GM21737 (cell line): Measurements from ENCODE around the gene IFNA1.
"Not testable (repeated sequence)": the region's sequence is repeated elsewhere in the genome, so short reads cannot be mapped to it uniquely, and the experiment has no call there.

ENCODE experiments used
- ATAC-seq: cut with Tn5 transposase; IDR thresholded peaks from one replicate; pipeline ENCODE4 v1.9.1; 2021; ENCODE audit warnings: mild to moderate bottlenecking, moderate library complexity; ENCODE audit not compliant: unreplicated experiment

The IFNA1 gene

DNA sequence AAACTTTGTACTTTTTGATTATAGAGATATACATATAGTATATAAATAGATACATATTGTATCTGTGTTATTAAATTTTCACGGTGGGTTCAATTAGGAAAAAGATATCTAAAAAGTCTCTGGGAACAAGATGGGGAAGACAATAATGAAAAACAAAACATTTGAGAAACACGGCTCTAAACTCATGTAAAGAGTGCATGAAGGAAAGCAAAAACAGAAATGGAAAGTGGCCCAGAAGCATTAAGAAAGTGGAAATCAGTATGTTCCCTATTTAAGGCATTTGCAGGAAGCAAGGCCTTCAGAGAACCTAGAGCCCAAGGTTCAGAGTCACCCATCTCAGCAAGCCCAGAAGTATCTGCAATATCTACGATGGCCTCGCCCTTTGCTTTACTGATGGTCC, at the start of gene IFNA1:
Gene IFNA1, plus strand, starts transcription at position 301 of the 400 bp plus-strand sequence. Its CDS starts 69 bp downstream, at position 370.
- ATAC-seq, result no peak

DNA sequence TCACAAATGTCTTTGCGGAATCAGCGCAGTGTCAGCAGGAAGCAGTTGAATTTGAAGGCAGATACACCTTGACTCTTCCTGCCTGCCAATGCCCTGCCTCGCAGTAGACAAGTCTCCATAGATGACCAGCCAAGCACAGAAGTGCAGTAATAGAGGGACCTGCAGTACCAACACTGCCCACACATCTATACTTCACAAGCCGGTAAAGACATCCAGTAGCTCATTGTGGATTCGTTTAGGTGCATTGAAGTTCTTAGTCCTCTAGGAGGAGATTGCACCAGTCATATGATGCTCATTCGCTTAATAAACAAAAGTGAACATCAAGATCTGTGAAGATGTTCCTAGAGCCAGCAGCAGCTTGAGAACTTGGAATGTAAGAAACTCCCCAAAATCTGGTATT, 48.0 kb upstream of the IFNA1 start:
- peak; percentile 80 for ATAC-seq

DNA sequence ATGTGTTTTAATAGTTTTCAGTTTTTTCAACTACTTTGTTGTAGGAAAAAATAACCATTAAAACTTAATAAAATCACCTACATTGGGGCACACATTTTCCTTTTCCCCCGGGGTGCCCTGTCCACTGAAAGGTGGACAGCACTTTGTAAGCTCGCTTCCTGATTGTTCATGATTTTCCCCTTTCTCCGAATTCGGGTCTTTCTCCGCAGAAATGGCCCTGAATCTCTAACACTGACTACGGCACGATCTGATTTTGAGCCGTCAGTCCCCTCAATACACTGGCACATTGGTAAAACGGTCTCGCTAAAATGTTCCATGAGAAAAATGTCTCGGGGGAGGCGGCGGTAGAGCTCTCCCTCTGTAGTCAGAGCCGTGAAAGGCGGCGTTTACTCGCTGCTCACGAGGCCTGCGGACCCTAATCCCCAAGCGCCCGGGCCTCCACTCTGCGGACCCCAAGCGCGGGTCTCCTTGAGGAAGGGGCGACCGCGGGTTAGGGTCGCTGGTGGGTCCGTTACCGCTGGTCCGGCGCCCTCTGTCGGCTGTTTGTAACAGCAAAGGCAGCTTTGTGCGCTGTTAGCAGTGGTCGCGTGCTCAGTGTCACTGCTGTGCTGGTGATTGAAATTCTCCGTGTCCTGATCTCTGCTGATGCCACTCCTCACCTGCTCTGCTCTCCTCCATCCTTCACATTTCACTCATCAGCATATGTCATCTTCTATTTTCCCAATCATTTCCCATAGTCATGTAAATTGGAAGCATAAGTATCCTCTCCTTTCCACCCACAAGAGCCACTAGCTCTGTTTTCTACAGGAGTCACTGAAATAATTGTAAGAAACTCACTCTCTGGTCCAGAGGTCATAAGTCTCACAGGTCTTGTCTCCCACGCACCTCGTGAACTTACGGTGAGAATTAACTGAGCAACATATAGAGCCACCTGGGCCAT, 44.2 kb upstream of the IFNA1 start:
- ATAC-seq, result peak; percentile 78

DNA sequence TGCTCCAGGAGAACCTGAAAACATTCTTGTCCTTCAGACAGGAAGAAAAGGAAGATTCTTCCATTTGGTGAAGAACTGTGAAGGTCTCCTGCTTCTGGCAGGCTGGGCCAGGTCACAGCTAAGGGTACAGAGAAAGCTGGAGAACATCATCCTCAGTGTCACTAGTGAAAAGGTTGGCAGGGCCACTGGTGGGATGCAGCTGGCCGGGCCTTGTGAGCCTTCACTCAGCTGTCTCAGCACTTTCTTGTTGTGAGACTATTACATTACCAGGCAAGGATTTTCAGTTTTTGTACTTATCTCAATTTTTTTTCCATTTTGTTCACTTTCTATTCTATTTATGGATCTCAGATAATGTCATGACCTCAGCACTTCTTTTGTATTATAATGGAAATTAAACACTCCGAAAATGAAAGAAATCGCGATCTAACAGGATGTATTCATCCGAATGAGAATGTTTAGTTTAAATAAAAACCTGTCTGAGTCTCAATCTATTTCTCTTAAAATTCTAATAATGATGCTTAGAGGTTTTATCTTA, 41.2 kb upstream of the IFNA1 start:
- ATAC-seq, result no peak

DNA sequence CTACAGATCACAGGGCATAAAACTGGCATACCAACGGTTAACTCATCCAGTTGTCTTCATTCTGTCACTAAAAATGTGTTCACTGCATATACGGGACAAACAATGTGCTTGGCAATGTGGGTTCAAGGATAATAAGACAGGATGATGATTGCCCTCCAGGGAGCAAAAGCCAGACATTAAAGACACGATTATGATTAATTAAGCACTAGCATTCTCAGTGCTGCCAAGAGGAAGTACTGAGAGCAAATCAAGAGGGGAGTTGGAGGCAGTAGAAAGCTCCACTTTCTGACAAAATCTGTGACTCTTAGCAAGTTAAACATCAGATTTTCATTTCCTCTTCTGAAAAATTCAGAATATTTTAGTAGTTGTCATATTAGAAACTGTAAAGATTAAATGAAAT, 40.3 kb upstream of the IFNA1 start:
- no peak for ATAC-seq

DNA sequence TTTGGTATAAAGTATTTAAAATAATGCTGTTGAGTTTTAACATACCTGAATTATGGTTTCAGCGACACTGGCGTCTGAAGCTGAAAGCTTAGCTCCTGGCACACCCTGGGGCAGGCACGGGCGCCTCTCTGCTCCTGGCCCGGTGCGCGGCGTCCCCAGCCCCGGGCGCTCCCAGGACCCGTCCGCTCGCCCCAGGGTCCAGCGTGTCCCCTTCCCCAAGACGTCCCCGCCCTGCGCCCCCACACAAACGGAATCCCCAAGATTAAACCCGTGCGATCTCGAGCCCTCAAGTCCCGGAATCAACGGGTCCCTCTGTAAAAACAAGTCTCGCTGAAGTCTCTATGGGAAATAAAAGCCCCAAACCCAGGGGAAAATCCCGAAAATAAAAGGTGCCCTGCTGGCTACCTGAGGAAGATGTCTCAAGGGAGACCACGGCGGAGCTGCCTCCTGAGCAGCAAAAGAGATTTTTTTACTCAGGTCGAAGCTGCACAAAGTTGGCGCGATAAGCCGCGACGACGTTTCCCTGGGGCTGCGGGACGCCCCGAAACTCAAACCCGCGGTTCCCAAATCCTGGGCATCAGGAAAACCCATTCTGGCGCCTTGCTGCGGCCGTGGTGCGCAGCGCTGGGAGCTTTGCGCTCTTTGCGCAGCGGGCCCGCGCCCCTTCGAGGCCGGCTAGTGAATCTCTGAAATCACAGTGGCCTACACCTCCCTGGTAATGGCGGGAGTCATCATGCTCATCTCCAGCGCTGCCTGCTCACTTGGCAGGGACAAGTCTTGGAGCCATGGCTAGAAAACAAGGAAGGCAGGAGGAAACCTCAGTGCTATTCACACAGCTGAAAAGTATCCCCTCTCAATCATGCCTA, 37.6 kb upstream of the IFNA1 start:
- no peak for ATAC-seq

DNA sequence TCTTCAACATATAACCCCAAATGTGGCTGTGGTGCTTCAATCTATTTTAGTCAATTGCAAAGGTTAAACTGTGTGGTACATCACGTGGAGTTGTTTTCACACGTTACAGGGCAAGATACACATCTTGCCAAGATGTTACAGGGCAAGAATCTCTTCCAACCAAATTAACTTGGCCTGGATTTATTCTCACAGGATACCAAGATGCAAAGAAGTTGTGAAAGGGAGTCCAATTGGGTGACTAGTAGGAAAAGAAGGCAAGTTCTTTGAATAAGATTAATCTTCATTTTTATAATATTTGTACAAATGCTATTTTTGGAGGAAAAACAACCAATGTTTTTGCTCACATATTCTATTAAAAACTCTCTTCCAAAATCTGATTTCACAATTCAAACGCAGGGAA, 36.1 kb upstream of the IFNA1 start:
- no peak for ATAC-seq

DNA sequence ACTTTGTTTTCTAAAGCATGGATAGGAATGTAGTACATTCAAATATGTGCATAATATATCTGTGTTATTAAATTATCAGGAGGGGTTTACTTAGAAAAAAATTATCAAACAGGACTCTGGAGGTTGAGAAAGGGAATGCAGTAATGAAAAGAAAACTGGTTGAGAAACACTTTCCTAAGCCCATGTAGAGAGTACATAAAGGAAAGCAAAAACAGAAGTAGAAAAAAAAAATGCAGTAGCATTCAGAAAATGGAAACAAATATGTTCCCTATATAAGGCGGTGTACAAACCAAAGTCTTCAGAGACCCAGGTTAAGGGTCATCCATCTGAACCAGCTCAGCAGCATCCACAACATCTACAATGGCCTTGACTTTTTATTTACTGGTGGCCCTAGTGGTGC, 31.4 kb upstream of the IFNA1 start, which contains the start of gene IFNA8:
Gene IFNA8, plus strand, starts transcription at position 301 of the 400 bp plus-strand sequence. Its CDS starts 60 bp downstream, at position 361.
- ATAC-seq, result no peak

DNA sequence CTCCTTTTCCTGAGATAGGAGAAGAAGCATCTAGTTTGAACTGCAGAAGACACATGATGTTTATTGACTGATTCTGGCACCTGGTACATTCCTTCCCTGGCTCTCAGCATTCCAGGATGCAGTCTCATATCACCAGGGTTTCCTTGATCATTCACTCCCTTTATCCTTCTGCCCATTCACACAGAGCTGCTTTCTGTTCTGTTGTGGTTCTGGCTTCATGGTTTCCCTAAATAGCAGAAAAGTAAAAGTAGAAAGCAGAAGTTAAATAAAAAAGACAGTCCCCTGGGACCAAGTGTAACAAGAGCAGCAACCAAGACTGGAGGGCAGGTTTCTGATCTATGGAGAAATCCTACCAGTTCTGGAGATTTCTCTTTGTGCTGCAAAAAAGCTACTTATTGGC, 28.1 kb upstream of the IFNA1 start:
- peak; percentile 69 for ATAC-seq

DNA sequence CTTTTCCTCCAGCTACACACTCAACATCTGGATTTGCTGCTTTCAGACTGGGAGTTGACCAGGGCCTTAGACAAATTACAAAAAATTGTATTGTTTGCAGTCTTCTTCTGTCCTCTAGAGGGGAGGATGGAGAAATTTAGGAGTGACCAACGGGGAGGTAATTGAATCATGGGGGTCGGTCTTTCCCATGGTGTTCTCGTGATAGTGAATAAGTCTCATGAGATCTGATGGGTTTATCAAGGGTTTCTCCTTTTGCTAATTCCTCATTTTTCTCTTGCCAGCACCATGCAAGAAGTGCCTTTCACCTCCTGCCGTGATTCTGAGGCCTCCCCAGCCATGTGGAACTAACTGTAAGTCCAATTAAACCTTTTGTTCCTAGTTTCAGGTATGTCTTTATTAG, 27.1 kb upstream of the IFNA1 start:
- ATAC-seq, result no peak

DNA sequence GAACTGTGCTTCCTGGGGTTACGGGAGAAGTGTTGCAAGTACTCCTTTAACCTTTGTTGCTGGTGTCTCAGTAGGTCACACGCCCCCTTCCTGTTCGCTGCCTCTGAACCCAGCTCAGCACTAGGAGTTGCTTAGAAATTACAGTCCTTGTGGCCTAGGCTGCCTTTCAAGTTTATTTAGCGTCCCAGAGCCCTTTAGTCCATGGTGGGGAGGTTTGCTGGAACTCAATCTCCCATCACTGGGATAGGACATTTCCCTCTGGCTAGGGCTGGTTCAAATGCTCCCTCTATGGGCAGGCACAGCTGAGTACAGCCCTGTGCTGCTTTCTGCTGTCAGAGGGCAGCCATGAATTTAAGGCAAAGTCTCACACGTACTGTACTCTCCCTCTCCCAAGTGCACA, 26.6 kb upstream of the IFNA1 start:
- no peak for ATAC-seq

DNA sequence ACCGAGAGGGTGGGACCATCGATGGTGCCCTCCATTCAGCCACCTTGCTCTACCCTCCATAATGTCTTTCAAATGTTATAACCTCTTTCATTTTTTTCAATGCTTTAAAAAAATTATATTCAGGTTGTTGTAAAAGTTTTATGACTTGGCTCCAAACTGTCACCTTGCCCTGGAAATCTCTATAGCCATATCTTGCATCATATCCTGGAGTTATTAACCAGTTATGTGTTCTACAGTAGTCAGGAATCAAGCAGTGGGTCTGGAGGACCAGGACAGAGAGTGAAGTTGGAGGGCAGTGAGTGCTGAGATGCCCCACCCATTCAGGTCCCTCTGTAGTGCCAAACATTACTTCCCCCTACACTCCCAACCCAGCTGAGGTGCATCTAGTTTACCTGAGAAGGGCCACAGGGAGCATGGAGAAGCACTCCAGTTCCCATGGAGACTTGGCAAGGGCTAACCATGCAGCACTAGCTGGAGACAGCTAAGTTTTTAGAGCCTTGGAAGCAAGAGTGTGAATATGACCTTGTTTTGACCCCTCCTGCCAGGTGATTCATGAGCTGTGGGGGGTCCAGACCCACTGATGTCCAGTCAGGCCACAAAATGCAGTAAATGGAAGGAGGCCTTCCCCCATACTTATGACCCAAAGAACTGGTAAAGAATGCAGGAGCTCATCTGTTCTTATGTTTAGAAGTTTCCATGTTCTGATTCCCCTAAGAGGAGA, 25.9 kb upstream of the IFNA1 start:
- no peak for ATAC-seq

DNA sequence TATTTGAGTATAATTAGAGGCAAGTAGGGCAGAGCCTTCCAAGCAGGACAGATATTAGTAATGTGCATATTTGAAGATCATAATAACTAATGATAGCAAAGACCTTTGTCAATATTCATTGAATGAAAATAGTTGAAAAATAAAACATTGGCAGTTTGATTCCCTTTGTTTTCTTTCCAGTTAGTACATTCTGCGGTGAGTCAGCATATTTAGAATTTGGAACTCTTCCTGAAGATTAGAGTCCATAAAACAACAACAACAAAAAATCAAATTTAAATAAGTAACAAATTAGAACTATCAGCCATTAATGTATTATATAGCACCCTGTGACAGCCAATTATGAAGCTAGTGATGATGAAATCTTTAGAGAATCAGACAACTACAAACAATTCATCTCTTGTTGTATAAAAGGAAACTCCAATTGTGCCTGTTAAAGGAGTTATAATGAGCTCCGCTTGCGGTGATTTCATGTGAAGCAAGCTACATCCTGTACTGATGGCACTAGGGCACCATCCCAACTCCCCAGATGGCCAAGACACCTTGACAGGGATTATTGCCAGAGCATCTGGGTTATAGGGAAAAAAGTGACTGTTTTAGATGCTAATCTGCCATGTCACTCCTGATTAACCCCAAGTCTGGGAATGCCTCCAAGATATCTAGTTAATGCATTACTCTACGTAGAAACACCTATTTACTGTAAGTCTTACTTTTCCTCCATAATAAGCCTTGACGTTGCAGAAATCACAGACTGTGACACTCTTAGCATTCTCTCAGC, 24.6 kb upstream of the IFNA1 start:
- ATAC-seq, result no peak

DNA sequence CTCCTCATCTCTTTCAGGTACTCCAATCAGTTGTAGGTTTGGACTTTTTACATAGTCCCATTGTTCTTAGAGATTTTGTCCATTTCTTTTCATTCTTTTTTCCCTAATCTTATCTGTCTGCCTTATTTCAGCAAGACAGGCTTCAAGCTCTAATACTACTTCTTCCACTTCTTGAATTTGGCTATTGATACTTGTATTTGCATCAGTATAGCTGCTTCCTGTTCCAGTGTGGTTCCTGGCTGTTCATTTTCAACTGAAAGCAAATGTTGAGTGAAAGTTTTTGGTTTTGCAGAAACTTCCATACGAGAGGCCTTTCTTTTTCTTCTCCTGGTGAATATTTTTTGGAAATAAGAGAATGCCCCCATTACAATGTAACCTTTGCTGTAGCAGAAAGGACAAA, 12.0 kb upstream of the IFNA1 start:
- no peak for ATAC-seq

DNA sequence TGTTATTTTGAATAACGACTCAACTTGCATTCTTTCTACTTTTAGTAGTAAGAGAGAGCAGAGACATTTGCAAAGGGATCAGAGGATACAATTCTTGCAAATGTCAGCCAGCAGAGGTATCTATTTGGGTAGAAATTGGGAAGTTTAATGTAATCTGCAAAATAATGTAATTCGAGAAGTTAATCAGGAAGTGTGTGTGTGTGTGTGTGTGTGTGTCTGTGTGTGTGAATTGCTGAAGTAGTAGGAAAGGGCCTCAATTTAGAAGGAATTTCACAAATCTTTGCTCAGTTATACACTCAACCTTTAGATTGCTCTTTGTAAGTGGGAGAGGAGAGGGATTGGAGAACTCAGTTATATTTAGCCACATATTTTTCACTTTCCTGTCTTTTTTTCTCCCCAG, 11.0 kb upstream of the IFNA1 start:
- ATAC-seq, result no peak

DNA sequence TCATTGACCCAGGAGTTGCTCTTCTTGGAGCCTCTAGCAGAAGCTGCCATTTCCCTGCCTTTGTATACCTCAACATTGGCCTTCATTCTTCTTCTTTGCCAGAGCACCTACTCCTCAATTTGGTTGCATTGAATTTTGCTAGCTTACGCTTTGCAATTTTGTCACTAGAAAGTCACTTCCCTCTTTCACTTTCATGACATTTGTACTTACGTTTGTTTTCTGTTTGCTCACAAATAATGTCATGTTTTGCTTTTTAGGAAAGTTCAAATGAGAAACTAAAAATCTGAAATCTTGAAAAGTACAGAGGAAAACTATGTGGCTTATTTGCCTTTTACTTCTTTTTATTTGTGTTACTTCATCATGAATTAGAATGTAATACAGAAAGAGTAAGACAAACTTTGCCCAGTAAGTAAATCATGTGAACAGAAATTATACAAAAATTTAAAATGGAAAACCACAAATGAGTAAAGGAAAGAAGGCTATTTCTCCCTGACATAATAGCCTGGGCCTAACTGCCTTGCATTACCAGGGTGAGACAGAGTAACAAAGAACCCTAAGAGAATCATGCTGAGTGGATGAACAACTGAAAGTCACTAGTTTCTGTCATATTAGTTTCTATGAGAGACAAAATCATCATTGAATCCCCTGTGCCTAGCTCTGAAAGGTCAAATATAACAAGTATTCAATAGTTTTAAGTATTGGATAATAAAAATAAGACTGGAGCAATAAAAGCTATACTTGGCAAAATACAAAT, 7.4 kb upstream of the IFNA1 start:
- peak; percentile 58 for ATAC-seq

DNA sequence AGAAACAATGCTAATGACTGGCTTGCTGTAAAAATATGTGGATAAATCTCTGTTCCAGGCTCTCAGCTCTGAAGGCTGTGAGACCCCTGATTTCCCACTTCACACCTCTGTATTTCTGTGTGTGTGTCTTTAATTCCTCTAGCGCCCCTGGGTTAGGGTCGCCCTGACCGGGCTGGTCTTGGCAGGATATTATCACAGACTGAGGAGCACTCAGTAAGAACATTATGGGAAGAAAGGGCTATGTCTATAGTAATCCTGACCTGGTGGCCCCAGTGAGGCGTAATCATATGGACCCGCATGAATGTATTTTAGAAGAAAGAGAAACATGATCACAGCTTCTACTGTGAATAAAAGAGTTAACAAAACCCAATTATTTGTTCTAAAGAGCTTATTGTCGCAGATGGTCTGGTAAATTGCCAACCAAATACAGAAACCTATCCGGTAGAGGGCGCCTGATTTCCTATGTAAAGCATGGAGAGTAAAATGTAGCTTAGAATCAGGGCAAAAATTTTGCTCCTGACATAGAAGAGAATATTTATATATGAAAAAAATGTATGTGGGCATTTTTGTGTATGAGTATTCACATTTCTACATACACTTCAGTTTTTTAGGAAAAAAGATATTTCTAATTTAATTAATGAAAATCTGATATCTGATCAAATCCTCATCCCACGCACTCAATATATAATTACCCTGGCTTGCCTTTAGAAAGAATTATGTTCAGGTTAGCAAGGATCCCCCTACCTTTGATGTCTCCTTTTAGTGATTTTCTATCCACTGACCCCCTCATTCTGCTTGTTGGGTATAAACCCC, 5.8 kb upstream of the IFNA1 start:
- ATAC-seq, result no peak

DNA sequence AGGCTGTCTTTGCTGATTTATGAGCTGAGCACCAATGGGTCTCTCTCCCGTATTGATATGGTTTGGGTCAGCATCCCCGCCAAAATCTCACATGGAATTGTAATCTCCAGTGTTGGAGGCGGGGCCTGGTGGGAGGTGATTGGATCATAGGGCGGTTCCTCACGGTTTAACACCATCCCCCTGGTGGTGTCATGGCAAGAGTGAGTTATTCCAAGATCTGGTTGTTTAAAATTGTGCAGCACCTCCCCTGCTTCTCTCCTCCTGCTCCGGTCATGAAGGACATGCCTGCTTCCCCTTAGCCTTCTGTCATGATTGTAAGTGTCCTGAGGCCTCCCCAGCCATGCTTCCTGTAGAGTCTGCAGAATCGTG, 5.2 kb upstream of the IFNA1 start:
- not testable (repeated sequence) for ATAC-seq
